ENCODE measurements around the gene LMBR1L.

LMBR1L gene

GRCh38 chr12:49084438-49084837, 26.2 kb downstream of the LMBR1L start:
- ChIA-PET POLR2A (interaction anchor here (0.5 kb wide), 1 partner anchor 25 kb away, joined by 3 read pairs; no protein-coding TSS in a partner anchor), CTCF (interaction anchor here (1.0 to 12.8 kb wide), 8 partner anchors 11 to 275 kb away, joined by 3 to 369 read pairs (median 4); partner anchors contain the start of genes DHH, LMBR1L and TUBA1B)
- no peak for DNase-seq (ENCODE audit: extremely low spot score)
- no peak for TF ChIP-seq CTCF (IDR thresholded peaks at IDR 0.05; ENCODE audit: control extremely low read depth, extremely low read depth, low read depth, missing control alignments)

- CTCF ChIA-PET, result interaction anchor here (1.5 to 12.8 kb wide), 5 partner anchors 8 to 23 kb away, joined by 5 to 369 read pairs (median 14); partner anchors contain the start of genes DHH, LMBR1L and RHEBL1
- POLR2A ChIA-PET, result interaction anchor here (0.6 kb wide), 1 partner anchor 29 kb away, joined by 7 read pairs; no protein-coding TSS in a partner anchor
- no peak for DNase-seq (ENCODE audit: extremely low spot score)
Measured at GRCh38 chr12:49079793-49080192, 30.9 kb downstream of the LMBR1L start.

GRCh38 chr12:49070971-49071370, 39.7 kb downstream of the LMBR1L start:
- POLR2A ChIA-PET, result no interaction called here
- CTCF ChIA-PET, result interaction anchor here (1.0 to 5.2 kb wide), 5 partner anchors 16 to 60 kb away, joined by 3 to 81 read pairs (median 12); partner anchors contain the start of genes LMBR1L and TUBA1B
- no peak for DNase-seq (ENCODE audit: extremely low spot score)
- TF ChIP-seq CTCF (IDR thresholded peaks at IDR 0.05; ENCODE audit: control extremely low read depth, extremely low read depth, low read depth, missing control alignments), result no peak

More at GRCh38 chr12:49079793-49080192, 30.9 kb downstream of the LMBR1L start:
- TF ChIP-seq CTCF (IDR thresholded peaks at IDR 0.05; ENCODE audit: control extremely low read depth, extremely low read depth, low read depth, missing control alignments), result no peak

GRCh38 chr12:49069507-49070346, 40.9 kb downstream of the LMBR1L start, which contains the start of gene RHEBL1:
Gene RHEBL1 (minus strand): TSS chr12:49069979. CDS start chr12:49069785, 194 bp downstream.
- POLR2A ChIA-PET, result interaction anchor here (0.6 to 1.4 kb wide), 10 partner anchors 36 to 201 kb away, joined by 3 to 17 read pairs (median 4); partner anchors contain the start of genes ARF3, LMBR1L, TUBA1A and TUBA1B
- peak; percentile 99 for DNase-seq (ENCODE audit: extremely low spot score)
- TF ChIP-seq CTCF (IDR thresholded peaks at IDR 0.05; ENCODE audit: control extremely low read depth, extremely low read depth, low read depth, missing control alignments), result peak; percentile 21
- CTCF ChIA-PET, result interaction anchor here (0.9 to 1.9 kb wide), 15 partner anchors 9 to 82 kb away, joined by 3 to 18 read pairs (median 4); partner anchors contain the start of gene LMBR1L

GRCh38 chr12:49068879-49069506, 41.7 kb downstream of the LMBR1L start:
- ChIA-PET POLR2A (interaction anchor here (1.0 to 1.4 kb wide), 5 partner anchors 42 to 120 kb away, joined by 3 to 17 read pairs (median 4); partner anchors contain the start of genes LMBR1L, TUBA1A and TUBA1B), CTCF (interaction anchor here (0.9 to 7.3 kb wide), 10 partner anchors 10 to 73 kb away, joined by 3 to 184 read pairs (median 5); partner anchors contain the start of genes DHH and LMBR1L)
- no peak for TF ChIP-seq CTCF (IDR thresholded peaks at IDR 0.05; ENCODE audit: control extremely low read depth, extremely low read depth, low read depth, missing control alignments)
- no peak for DNase-seq (ENCODE audit: extremely low spot score)

- TF ChIP-seq CTCF (IDR thresholded peaks at IDR 0.05; ENCODE audit: control extremely low read depth, extremely low read depth, low read depth, missing control alignments), result no peak
- ChIA-PET CTCF (interaction anchor here (1.3 to 7.3 kb wide), 8 partner anchors 15 to 229 kb away, joined by 3 to 184 read pairs (median 16); partner anchors contain the start of genes DHH, LMBR1L and PRPH), POLR2A (no interaction called here)
- no peak for DNase-seq (ENCODE audit: extremely low spot score)
Measured at GRCh38 chr12:49066120-49066519, 44.5 kb downstream of the LMBR1L start.

Data from GM10248 (cell line).